HCT116 (cell line): ENCODE measurements around the gene TTC36. TPM values are rescaled to one million over a fixed set of nuclear protein-coding genes. Genes with fewer than 3 reads are reported as not detected.

Experiments
- ATAC-seq: fragments of 200-7000 bp; cut with Tn5 transposase; 2 replicates; pipeline ENCODE4 v1.9.1; 2020; ENCODE audit warnings: mild to moderate bottlenecking, moderate library complexity
- BruUV-seq: library from RNA; stranded (reverse); fragments of 400-500 nt; replicated peaks from 2 replicates; lab custom pipeline; 2021; lab: Mats Ljungman, UMichigan
- CTCF ChIA-PET: fragments of 300-600 bp; sonication (Branson Sonifier 250); formaldehyde crosslinking; loops from one replicate; lab custom pipeline; 2021; ENCODE audit warnings: antibody characterized with exemption; lab: Charles Lee
- POLR2A ChIA-PET: fragments of 300-600, 350-600 bp; sonication (Branson Sonifier 250); formaldehyde crosslinking; loops from one replicate; lab custom pipeline; 2021; ENCODE audit warnings: antibody characterized with exemption; lab: Charles Lee
- RAD21 ChIA-PET, 2 experiments: fragments of 300-600 bp; sonication (Branson Sonifier 250); formaldehyde crosslinking; loops; one replicate each; lab custom pipeline; 2023; ENCODE audit warnings: low total read pairs in 2 of 2; ENCODE audit not compliant: uncharacterized antibody in 2 of 2, unreplicated experiment in 2 of 2, low non-redundant PET in 1 of 2; lab: Charles Lee
- DNase-seq: peaks from one replicate; pipeline ENCODE4 v3.0.0-alpha.2; 2010; ENCODE audit warnings: low read depth, low spot score
- H2AFZ ChIP-seq: fragments of 200-600 bp; shearing (Covaris generic), sonication (generic); 2 replicates; pipeline ENCODE4 v1.6.1; 2017; ENCODE audit warnings: low read depth, mixed run types, mixed read lengths, antibody characterized with exemption, low read length; ENCODE audit not compliant: poor library complexity, severe bottlenecking
- H3K27ac ChIP-seq: 2 replicates; pipeline ENCODE4 v1.5.1; 2012; ENCODE audit warnings: low read depth, low read length
- H3K27me3 ChIP-seq: fragments of 200-600 bp; sonication (generic); 2 replicates; pipeline ENCODE4 v1.6.1; 2016; ENCODE audit warnings: mixed run types, low read length, mixed read lengths; ENCODE audit not compliant: insufficient read depth
- H3K36me3 ChIP-seq, 2 experiments: fragments of 200-500 bp in 1 of 2; fragments of 200-600 bp in 1 of 2; sonication (Bioruptor generic) in 1 of 2; sonication (generic) in 1 of 2; 2 replicates each; pipeline versions ENCODE4 v1.5.1 to v1.6.1; 2014 to 2016; ENCODE audit warnings: low read length in 2 of 2, inconsistent platforms in 1 of 2, mixed read lengths in 1 of 2, mixed run types in 1 of 2; ENCODE audit not compliant: insufficient read depth in 2 of 2, control insufficient read depth in 1 of 2
- H3K4me1 ChIP-seq, 2 experiments: fragments of 200-600 bp in 1 of 2; sonication (generic) in 1 of 2; 2 replicates each; pipeline versions ENCODE4 v1.5.1 to v1.6.1; 2012 to 2017; ENCODE audit warnings: low read length in 2 of 2, inconsistent platforms in 1 of 2, mild to moderate bottlenecking in 1 of 2, mixed read lengths in 1 of 2, mixed run types in 1 of 2, moderate library complexity in 1 of 2; ENCODE audit not compliant: insufficient read depth in 2 of 2, control insufficient read depth in 1 of 2
- H3K4me2 ChIP-seq: fragments of 200-600 bp; sonication (generic); 2 replicates; pipeline ENCODE4 v1.6.1; 2017; ENCODE audit warnings: mixed run types, low read length, mixed read lengths
- H3K4me3 ChIP-seq, 2 experiments: fragments of 200-600 bp in 1 of 2; sonication (generic) in 1 of 2; replicated peaks in 1 of 2; 2 replicates each; pipeline ENCODE4 v1.5.1; 2011 to 2016; ENCODE audit warnings: low read length in 2 of 2, control low read depth in 1 of 2, low read depth in 1 of 2, mild to moderate bottlenecking in 1 of 2, mixed read lengths in 1 of 2, mixed run types in 1 of 2
- H3K79me2 ChIP-seq: fragments of 200-600 bp; sonication (generic); 2 replicates; pipeline ENCODE4 v1.6.1; 2017; ENCODE audit warnings: mild to moderate bottlenecking, mixed run types, low read length, moderate library complexity, mixed read lengths; ENCODE audit not compliant: insufficient read depth
- H3K9ac ChIP-seq: fragments of 200-600 bp; sonication (generic); 2 replicates; pipeline ENCODE4 v1.6.1; 2016; ENCODE audit warnings: low read length, mixed read lengths
- H3K9me2 ChIP-seq: fragments of 200-600 bp; sonication (generic), shearing (Covaris generic); 2 replicates; pipeline ENCODE4 v1.6.1; 2017; ENCODE audit warnings: mixed run types, mild to moderate bottlenecking, moderate library complexity; ENCODE audit not compliant: insufficient read depth
- H3K9me3 ChIP-seq, 2 experiments: fragments of 200-500 bp in 1 of 2; fragments of 200-600 bp in 1 of 2; sonication (Bioruptor generic) in 1 of 2; sonication (generic) in 1 of 2; 2 replicates each; pipeline ENCODE4 v1.6.1; 2014 to 2017; ENCODE audit warnings: low read length in 2 of 2, mixed read lengths in 2 of 2, inconsistent platforms in 1 of 2, low read depth in 1 of 2, mild to moderate bottlenecking in 1 of 2, mixed run types in 1 of 2, moderate library complexity in 1 of 2; ENCODE audit not compliant: control insufficient read depth in 1 of 2, insufficient read depth in 1 of 2
- H4K20me1 ChIP-seq: fragments of 200-600 bp; sonication (generic), shearing (Covaris generic); 2 replicates; pipeline ENCODE4 v1.6.1; 2017; ENCODE audit warnings: mixed run types, mild to moderate bottlenecking, moderate library complexity; ENCODE audit not compliant: insufficient read depth
- CBX3 ChIP-seq: IDR thresholded peaks from 2 replicates; pipeline ENCODE4 v1.6.1; 2012; ENCODE audit warnings: low read depth
- EGR1 ChIP-seq: IDR thresholded peaks from 2 replicates; pipeline ENCODE4 v1.6.1; 2012; ENCODE audit warnings: low read depth
- EZH2 ChIP-seq: fragments of 200-600 bp; sonication (generic); IDR thresholded peaks from 2 replicates; pipeline ENCODE4 v1.6.1; 2017; ENCODE audit warnings: antibody characterized with exemption, mixed run types
- POLR2A ChIP-seq: IDR thresholded peaks from 2 replicates; pipeline ENCODE4 v1.7.0; 2011; ENCODE audit warnings: borderline replicate concordance; ENCODE audit not compliant: insufficient read depth, insufficient read length; ENCODE audit errors: extremely low read depth
- SP1 ChIP-seq: IDR thresholded peaks from 2 replicates; pipeline ENCODE4 v1.6.1; 2012; ENCODE audit warnings: low read depth
- SRF ChIP-seq: IDR thresholded peaks from 2 replicates; pipeline ENCODE4 v1.6.1; 2012; ENCODE audit warnings: low read depth
- TCF7L2 ChIP-seq: IDR thresholded peaks from 2 replicates; pipeline ENCODE4 v1.7.0; 2011; ENCODE audit warnings: borderline replicate concordance, inconsistent platforms; ENCODE audit not compliant: insufficient read depth, insufficient read length; ENCODE audit errors: extremely low read depth
- YY1 ChIP-seq: IDR thresholded peaks from 2 replicates; pipeline ENCODE4 v1.6.1; 2011; ENCODE audit warnings: low read length, low read depth, moderate library complexity, mild to moderate bottlenecking; ENCODE audit not compliant: insufficient replicate concordance; ENCODE audit errors: extremely low read depth
- ZNF274 ChIP-seq: fragments of 200-500 bp; sonication (Bioruptor generic); IDR thresholded peaks from 2 replicates; pipeline ENCODE4 v1.6.1; 2014; ENCODE audit warnings: mild to moderate bottlenecking, low read depth, low read length, inconsistent platforms
- intact Hi-C: fragments of 100-400 bp; cut with micrococcal nuclease; formaldehyde crosslinking; loops from 2 replicates; pipeline ENCODE4 v1.10.0; 2022
- total RNA-seq: library from RNA; stranded (reverse); gene quantifications from one replicate; pipeline ENCODE4 v1.2.1, GENCODE V29; 2021; ENCODE audit not compliant: unreplicated experiment
- TF ChIP-seq, protein P1 (sequence below): IDR thresholded peaks from 2 replicates; pipeline ENCODE4 v1.6.1; 2012
- TF ChIP-seq, protein P2 (sequence below): IDR thresholded peaks from 2 replicates; pipeline ENCODE4 v1.6.1; 2011; ENCODE audit warnings: mild to moderate bottlenecking, low read length, moderate library complexity; ENCODE audit not compliant: insufficient replicate concordance; ENCODE audit errors: extremely low read depth
- TF ChIP-seq, protein P3 (sequence below), 3 experiments: fragments of 200-600 bp in 1 of 3; sonication (generic) in 1 of 3; IDR thresholded peaks in 2 of 3; conservative IDR thresholded peaks in 1 of 3; 2 replicates each; pipeline ENCODE4 v1.5.1; 2012 to 2017; ENCODE audit warnings: low read depth in 2 of 3, low read length in 2 of 3, antibody characterized with exemption in 1 of 3, borderline replicate concordance in 1 of 3, control low read depth in 1 of 3, mild to moderate bottlenecking in 1 of 3, mixed read lengths in 1 of 3, mixed run types in 1 of 3, moderate library complexity in 1 of 3; ENCODE audit not compliant: insufficient read depth in 1 of 3
- TF ChIP-seq, protein P4 (sequence below): IDR thresholded peaks from 2 replicates; pipeline ENCODE4 v1.6.1; 2012; ENCODE audit warnings: low read depth

Gene TTC36
- total RNA-seq, 1 experiment from 2014 or later = 0.47 TPM

DNA sequence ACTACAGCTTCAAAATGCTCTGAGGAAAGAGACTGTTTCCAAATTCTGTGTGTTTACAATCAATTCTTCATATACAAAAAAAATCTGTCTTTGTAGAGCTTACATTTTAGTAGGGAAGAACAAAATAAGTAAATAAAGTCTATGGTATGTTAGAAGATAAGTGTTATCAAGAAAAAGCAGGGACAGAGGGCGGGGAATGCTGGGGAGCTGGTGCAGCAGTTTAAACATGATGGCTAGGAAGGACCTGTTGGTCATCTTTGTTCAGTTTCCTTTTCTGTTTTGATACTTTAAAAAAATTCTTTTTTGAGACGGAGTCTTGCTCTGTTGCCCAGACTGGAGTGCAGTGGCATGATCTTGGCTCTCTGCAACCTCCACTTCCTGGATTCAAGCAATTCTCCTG, 19.9 kb downstream of the TTC36 start:
- no TSS peak for BruUV-seq
- Histone ChIP-seq H3K27me3 (no peaks in the 10 kb centered on the region), H3K9me3 (no peaks in the 10 kb centered on the region), H3K27ac (no peak overlapping the region), H3K9ac (no peak overlapping the region), H4K20me1 (no peaks in the 10 kb centered on the region), H3K4me2 (no peak overlapping the region), H3K36me3 (peaks cover 4 to 13% of the 10 kb centered on the region in 2 experiments; a peak in 2 of 4 replicates), H3K4me3 (no peak overlapping the region), H3K9me2 (no peaks in the 10 kb centered on the region), H3K4me1 (no peaks in the 10 kb centered on the region), H2AFZ (no peak overlapping the region), H3K79me2 (no peaks in the 10 kb centered on the region)
- ChIA-PET CTCF (no interaction called here), RAD21 (no interaction called here), POLR2A (interaction anchor here (1.2 kb wide), 1 partner anchor 111 kb away, joined by 3 read pairs; the partner anchor contains the start of gene KMT2A)
- ATAC-seq (no peak), DNase-seq (no peak)
- intact Hi-C loops = no loop called here
- TF ChIP-seq, protein P1, sequence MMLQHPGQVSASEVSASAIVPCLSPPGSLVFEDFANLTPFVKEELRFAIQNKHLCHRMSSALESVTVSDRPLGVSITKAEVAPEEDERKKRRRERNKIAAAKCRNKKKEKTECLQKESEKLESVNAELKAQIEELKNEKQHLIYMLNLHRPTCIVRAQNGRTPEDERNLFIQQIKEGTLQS = no peak
- TF ChIP-seq SP1 (no peak), POLR2A (no peak), TCF7L2 (no peak), EZH2 (no peak), SRF (no peak), ZNF274 (no peak), YY1 (no peak), EGR1 (no peak), CBX3 (no peak)
- TF ChIP-seq, protein P2, sequence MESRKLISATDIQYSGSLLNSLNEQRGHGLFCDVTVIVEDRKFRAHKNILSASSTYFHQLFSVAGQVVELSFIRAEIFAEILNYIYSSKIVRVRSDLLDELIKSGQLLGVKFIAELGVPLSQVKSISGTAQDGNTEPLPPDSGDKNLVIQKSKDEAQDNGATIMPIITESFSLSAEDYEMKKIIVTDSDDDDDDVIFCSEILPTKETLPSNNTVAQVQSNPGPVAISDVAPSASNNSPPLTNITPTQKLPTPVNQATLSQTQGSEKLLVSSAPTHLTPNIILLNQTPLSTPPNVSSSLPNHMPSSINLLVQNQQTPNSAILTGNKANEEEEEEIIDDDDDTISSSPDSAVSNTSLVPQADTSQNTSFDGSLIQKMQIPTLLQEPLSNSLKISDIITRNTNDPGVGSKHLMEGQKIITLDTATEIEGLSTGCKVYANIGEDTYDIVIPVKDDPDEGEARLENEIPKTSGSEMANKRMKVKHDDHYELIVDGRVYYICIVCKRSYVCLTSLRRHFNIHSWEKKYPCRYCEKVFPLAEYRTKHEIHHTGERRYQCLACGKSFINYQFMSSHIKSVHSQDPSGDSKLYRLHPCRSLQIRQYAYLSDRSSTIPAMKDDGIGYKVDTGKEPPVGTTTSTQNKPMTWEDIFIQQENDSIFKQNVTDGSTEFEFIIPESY = no peak
- TF ChIP-seq, protein P3, sequence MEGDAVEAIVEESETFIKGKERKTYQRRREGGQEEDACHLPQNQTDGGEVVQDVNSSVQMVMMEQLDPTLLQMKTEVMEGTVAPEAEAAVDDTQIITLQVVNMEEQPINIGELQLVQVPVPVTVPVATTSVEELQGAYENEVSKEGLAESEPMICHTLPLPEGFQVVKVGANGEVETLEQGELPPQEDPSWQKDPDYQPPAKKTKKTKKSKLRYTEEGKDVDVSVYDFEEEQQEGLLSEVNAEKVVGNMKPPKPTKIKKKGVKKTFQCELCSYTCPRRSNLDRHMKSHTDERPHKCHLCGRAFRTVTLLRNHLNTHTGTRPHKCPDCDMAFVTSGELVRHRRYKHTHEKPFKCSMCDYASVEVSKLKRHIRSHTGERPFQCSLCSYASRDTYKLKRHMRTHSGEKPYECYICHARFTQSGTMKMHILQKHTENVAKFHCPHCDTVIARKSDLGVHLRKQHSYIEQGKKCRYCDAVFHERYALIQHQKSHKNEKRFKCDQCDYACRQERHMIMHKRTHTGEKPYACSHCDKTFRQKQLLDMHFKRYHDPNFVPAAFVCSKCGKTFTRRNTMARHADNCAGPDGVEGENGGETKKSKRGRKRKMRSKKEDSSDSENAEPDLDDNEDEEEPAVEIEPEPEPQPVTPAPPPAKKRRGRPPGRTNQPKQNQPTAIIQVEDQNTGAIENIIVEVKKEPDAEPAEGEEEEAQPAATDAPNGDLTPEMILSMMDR (IDR thresholded peaks at IDR 0.05 in 2 of 3, conservative IDR thresholded peaks at IDR 0.05 in 1 of 3; ENCODE audit: borderline replicate concordance in 1 of 3, insufficient read depth in 1 of 3, low read depth in 2 of 3, low read length in 2 of 3) = no peak
- TF ChIP-seq, protein P4, sequence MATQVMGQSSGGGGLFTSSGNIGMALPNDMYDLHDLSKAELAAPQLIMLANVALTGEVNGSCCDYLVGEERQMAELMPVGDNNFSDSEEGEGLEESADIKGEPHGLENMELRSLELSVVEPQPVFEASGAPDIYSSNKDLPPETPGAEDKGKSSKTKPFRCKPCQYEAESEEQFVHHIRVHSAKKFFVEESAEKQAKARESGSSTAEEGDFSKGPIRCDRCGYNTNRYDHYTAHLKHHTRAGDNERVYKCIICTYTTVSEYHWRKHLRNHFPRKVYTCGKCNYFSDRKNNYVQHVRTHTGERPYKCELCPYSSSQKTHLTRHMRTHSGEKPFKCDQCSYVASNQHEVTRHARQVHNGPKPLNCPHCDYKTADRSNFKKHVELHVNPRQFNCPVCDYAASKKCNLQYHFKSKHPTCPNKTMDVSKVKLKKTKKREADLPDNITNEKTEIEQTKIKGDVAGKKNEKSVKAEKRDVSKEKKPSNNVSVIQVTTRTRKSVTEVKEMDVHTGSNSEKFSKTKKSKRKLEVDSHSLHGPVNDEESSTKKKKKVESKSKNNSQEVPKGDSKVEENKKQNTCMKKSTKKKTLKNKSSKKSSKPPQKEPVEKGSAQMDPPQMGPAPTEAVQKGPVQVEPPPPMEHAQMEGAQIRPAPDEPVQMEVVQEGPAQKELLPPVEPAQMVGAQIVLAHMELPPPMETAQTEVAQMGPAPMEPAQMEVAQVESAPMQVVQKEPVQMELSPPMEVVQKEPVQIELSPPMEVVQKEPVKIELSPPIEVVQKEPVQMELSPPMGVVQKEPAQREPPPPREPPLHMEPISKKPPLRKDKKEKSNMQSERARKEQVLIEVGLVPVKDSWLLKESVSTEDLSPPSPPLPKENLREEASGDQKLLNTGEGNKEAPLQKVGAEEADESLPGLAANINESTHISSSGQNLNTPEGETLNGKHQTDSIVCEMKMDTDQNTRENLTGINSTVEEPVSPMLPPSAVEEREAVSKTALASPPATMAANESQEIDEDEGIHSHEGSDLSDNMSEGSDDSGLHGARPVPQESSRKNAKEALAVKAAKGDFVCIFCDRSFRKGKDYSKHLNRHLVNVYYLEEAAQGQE = no peak
